ENCODE results near the gene CAPN2.

CAPN2 gene

DNA sequence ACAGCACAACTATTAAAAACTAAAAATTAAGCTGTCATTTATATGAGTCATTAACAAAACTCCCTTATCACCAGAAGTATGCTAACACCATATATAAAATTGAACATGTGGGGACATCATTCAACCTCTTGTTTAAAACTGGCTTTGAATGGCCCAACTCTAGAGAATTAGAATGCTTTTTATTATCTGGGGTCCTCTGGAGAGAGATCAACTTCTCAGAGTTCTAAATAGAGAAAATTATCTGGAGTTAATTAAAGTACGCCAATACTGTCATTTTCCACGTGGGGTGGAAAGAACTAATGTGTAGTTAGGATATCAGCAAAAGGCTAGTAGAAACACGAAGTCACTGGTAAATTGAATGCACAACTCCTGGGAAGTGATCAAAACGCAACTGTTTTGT is 21.2 kb upstream of the CAPN2 start:
- H3K27ac ChIP-seq, result no peak overlapping the region
- no peak for TF ChIP-seq CTCF (conservative IDR thresholded peaks at IDR 0.05)

- H3K27ac ChIP-seq, result no peak overlapping the region
- TF ChIP-seq CTCF (conservative IDR thresholded peaks at IDR 0.05), result no peak
Observed at GRCh38 chr1:223695014-223695548, 17.3 kb upstream of the CAPN2 start.

DNA sequence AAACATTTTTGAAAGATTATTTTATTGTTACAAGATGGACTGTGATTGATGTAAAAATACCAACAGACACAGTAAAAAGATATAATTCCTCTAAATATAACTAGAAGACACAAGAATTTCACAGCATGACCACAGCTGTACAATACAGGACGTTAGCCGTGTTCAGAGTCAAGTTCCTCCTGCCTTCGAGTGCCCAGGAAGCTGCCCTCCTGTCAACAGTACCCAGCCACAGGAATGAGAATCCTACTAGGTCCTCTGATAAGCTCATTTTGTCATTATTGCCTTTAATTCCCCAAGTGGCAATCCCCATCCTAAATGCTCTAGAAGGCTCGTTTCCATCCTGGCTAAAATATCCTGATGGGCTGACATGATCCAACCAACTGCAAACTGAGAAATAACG is 16.4 kb upstream of the CAPN2 start:
- H3K27ac ChIP-seq, result no peak overlapping the region
- no peak for TF ChIP-seq CTCF (conservative IDR thresholded peaks at IDR 0.05)

DNA sequence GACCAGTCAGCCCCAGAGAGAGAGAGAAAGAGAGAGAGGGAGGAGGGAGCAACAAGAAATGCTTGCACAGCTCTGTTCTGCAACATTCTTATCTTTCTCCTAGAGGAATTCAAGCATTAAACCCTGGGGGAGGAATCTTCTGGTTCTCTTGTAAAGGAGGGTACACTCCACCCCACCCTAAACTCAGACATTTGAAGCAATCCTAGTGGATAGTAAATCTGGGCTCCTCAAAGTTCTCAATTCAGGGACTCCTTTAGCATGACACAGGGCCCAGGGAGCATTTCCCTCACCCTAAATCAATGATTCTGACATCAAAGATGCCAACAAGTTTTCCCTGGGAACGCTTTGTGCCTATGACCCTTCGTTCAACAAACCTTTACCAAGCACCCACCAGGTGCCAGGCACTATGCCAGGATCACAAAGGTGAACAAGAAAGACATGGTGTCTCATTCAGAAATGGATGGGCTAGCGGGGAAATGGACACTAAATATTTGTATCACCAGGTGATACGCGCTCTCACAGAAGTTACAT is 11.9 kb upstream of the CAPN2 start:
- TF ChIP-seq CTCF (conservative IDR thresholded peaks at IDR 0.05), result no peak
- no peak overlapping the region for H3K27ac ChIP-seq

DNA sequence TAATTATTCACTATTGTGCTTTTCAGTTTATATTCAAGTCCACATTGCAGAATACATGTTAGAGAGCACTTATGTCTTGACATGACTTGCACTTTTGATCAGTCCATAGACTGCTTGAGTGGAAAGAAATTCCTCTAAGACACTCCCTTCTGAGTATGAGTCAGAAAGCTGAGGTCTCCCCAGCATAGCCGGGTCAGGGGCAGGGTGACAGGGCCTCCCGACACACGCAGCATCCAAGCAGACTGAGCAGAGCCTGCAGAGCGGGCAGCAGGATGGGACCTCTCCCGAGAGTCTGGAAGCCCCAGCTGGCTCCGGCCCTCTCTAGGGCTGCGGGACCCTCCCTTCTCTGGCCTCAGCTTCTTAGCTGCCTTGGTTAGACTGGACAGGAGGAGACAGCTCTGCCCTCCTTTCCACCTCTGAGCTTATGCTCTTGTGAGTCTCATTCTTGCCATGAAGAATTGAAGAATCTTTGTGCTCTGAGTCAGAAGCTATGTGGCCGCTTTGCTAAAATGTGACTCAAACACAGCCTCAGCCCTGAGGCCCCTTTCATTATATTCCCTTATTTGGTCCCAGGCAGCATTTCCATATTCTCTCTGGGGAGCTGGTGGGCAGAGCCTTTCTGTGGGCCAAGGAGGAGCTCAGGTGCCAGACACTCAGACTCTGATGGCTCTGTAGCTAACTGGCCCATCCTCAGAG is 11.2 kb upstream of the CAPN2 start:
- no peak for TF ChIP-seq CTCF (conservative IDR thresholded peaks at IDR 0.05)
- no peak overlapping the region for H3K27ac ChIP-seq

- H3K27ac ChIP-seq, result no peak overlapping the region
- no peak for TF ChIP-seq CTCF (conservative IDR thresholded peaks at IDR 0.05)
Observed at GRCh38 chr1:223702735-223703667, 9.3 kb upstream of the CAPN2 start.

GRCh38 chr1:223703668-223704013 is 8.7 kb upstream of the CAPN2 start:
- no peak for TF ChIP-seq CTCF (conservative IDR thresholded peaks at IDR 0.05)
- no peak overlapping the region for H3K27ac ChIP-seq

Data from VCaP (cell line).